Nephron progenitor cell (in vitro differentiated cells): ENCODE results near the gene SETX.

Experiments
- DNase-seq: peaks from one replicate; pipeline ENCODE4 v3.0.0; 2021
- H3K27ac Mint-ChIP-seq: 2 replicates; pipeline ENCODE4 v1.8.0; 2021; ENCODE audit warnings: mild to moderate bottlenecking, moderate library complexity, mixed read lengths
- H3K27me3 Mint-ChIP-seq: 2 replicates; pipeline ENCODE4 v1.8.0; 2021; ENCODE audit warnings: mild to moderate bottlenecking, low read depth, mixed read lengths; ENCODE audit not compliant: poor library complexity
- H3K36me3 Mint-ChIP-seq: 2 replicates; pipeline ENCODE4 v1.8.0; 2021; ENCODE audit warnings: low read depth, mixed read lengths
- H3K4me1 Mint-ChIP-seq: 2 replicates; pipeline ENCODE4 v1.8.0; 2021; ENCODE audit warnings: mixed read lengths
- H3K4me3 Mint-ChIP-seq: 2 replicates; pipeline ENCODE4 v1.8.0; 2021; ENCODE audit warnings: mild to moderate bottlenecking, moderate library complexity, mixed read lengths
- H3K9me3 Mint-ChIP-seq: 2 replicates; pipeline ENCODE4 v1.8.0; 2021; ENCODE audit warnings: mild to moderate bottlenecking, moderate library complexity, mixed read lengths
- TF ChIP-seq, protein P1 (sequence below): fragments of 200-600 bp; sonication (generic); IDR thresholded peaks from 2 replicates; pipeline ENCODE4 v1.5.0; 2021; ENCODE audit warnings: antibody characterized with exemption

Gene SETX

DNA sequence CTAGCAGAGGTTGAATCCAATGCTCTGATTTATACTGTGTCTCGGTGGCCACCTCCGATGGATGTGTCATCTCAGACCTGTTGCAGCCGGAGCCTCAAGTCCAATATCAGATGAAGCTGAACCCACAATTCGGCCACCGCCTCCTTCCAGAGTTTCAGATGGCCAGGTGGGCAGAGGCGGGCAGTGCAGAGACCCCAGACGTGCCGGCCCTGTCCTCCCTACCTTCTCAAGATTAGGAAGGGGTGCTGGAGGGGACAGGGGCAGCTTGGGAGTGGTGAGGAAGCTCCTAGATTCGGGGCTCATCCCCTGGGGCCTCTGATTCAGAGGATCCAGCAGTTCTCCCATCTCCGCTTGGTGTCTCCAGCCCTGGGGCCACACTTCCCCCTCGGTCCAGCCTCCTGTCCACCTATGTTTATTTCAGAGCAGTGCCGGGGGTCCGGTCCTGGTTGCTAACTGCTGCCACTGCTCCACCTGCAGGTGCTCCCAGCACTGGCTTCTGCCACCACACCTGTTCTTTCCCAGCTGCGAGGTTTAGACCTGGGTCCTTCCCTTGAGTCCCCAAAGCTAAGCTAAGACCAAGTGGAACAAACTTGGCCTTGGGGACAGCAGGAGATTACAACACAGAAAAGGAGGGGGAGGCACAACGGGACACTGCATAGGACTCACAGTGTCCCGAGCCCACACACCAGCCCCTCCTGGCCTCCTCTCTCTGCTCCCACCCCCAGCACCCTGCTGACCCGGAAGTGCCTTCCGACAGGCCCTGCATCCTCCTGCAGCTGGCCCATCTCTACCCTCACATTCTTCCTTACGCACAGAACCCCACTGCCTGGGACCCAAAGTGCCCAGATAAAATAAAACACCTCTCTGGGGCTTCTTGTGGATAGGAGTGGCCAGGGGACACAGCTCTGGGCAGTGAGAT, 111.4 kb downstream of the SETX start:
- peak overlapping the region; percentile 89 for H3K4me3 Mint-ChIP-seq
- TF ChIP-seq, protein P1, sequence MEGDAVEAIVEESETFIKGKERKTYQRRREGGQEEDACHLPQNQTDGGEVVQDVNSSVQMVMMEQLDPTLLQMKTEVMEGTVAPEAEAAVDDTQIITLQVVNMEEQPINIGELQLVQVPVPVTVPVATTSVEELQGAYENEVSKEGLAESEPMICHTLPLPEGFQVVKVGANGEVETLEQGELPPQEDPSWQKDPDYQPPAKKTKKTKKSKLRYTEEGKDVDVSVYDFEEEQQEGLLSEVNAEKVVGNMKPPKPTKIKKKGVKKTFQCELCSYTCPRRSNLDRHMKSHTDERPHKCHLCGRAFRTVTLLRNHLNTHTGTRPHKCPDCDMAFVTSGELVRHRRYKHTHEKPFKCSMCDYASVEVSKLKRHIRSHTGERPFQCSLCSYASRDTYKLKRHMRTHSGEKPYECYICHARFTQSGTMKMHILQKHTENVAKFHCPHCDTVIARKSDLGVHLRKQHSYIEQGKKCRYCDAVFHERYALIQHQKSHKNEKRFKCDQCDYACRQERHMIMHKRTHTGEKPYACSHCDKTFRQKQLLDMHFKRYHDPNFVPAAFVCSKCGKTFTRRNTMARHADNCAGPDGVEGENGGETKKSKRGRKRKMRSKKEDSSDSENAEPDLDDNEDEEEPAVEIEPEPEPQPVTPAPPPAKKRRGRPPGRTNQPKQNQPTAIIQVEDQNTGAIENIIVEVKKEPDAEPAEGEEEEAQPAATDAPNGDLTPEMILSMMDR = no peak
- H3K27ac Mint-ChIP-seq = no peak overlapping the region

DNA sequence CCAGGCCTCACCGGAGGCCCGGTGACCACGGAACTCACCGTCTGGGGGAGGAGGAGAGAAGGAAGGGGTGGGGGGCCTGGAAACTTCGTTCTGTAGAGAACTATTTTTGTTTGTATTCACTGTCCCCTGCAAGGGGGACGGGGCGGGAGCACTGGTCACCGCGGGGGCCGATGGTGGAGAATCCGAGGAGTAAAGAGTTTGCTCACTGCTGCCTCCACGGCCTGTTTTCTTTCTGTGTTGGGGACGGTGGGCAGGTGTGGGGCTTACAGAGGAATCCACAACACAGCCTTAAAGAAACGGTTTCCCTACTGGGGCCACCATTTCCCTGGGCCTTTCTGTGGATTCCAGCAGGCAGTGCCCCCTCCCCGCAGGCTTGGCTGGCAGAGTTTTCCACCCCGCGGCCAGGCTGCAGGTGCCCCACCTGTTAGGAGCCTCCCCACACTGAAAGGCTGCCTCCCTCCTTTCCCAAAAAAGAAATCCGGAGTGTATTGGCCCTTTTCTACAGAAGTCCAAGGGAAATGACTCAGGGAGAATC, 112.1 kb downstream of the SETX start:
- TF ChIP-seq, protein P1 = no peak
- H3K4me3 Mint-ChIP-seq = peak overlapping the region; percentile 89
- no peaks in the 10 kb centered on the region for H3K36me3 Mint-ChIP-seq
- peaks cover 71% of the 10 kb centered on the region for H3K4me1 Mint-ChIP-seq
- no peaks in the 10 kb centered on the region for H3K9me3 Mint-ChIP-seq
- peaks cover 29% of the 10 kb centered on the region for H3K27me3 Mint-ChIP-seq
- DNase-seq = peak; percentile 35
- H3K27ac Mint-ChIP-seq = no peak overlapping the region

More for the DNA sequence above, 111.4 kb downstream of the SETX start:
- Mint-ChIP-seq H3K9me3 (no peaks in the 10 kb centered on the region), H3K4me1 (peaks cover 71% of the 10 kb centered on the region), H3K27me3 (peaks cover 29% of the 10 kb centered on the region), H3K36me3 (no peaks in the 10 kb centered on the region)
- no peak for DNase-seq

DNA sequence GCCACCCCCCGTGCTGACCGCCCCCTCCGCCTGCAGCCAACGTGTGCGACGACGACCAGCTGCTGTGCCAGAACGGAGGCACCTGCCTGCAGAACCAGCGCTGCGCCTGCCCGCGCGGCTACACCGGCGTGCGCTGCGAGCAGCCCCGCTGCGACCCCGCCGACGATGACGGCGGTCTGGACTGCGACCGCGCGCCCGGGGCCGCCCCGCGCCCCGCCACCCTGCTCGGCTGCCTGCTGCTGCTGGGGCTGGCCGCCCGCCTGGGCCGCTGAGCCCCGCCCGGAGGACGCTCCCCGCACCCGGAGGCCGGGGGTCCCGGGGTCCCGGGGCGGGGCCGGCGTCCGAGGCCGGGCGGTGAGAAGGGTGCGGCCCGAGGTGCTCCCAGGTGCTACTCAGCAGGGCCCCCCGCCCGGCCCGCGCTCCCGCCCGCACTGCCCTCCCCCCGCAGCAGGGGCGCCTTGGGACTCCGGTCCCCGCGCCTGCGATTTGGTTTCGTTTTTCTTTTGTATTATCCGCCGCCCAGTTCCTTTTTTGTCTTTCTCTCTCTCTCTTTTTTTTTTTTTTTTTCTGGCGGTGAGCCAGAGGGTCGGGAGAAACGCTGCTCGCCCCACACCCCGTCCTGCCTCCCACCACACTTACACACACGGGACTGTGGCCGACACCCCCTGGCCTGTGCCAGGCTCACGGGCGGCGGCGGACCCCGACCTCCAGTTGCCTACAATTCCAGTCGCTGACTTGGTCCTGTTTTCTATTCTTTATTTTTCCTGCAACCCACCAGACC, 112.8 kb downstream of the SETX start:
- no peak overlapping the region for H3K27ac Mint-ChIP-seq
- TF ChIP-seq, protein P1 = no peak
- peaks cover 70% of the 10 kb centered on the region for H3K4me1 Mint-ChIP-seq
- H3K4me3 Mint-ChIP-seq = peak overlapping the region; percentile 89
- H3K27me3 Mint-ChIP-seq = peaks cover 35% of the 10 kb centered on the region
- peak; percentile 54 for DNase-seq
- H3K9me3 Mint-ChIP-seq = no peaks in the 10 kb centered on the region
- H3K36me3 Mint-ChIP-seq = no peaks in the 10 kb centered on the region

DNA sequence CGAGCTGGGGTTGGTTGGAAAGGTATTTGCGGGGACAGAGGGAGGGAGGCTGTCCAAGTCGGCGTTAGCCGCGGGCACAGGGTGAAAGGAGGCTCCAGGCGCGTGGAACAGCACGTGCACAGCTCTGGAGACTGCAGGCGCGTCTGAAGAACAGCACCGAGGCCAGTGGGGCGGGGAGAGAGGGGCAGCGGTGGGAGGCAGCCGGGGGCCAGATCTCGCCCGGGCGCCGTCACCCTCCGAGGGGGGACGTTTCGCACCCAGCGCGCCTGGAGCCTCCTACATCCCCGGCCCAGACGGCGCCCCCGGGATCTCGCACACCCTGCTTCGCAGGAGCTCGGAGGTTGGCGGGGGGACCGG, 113.3 kb downstream of the SETX start:
- DNase-seq = no peak
- Mint-ChIP-seq H3K27ac (peak overlapping the region; percentile 73), H3K4me3 (peak overlapping the region; percentile 91), H3K4me1 (peaks cover 65% of the 10 kb centered on the region), H3K9me3 (no peaks in the 10 kb centered on the region), H3K27me3 (peaks cover 37% of the 10 kb centered on the region), H3K36me3 (no peaks in the 10 kb centered on the region)
- TF ChIP-seq, protein P1 = no peak

DNA sequence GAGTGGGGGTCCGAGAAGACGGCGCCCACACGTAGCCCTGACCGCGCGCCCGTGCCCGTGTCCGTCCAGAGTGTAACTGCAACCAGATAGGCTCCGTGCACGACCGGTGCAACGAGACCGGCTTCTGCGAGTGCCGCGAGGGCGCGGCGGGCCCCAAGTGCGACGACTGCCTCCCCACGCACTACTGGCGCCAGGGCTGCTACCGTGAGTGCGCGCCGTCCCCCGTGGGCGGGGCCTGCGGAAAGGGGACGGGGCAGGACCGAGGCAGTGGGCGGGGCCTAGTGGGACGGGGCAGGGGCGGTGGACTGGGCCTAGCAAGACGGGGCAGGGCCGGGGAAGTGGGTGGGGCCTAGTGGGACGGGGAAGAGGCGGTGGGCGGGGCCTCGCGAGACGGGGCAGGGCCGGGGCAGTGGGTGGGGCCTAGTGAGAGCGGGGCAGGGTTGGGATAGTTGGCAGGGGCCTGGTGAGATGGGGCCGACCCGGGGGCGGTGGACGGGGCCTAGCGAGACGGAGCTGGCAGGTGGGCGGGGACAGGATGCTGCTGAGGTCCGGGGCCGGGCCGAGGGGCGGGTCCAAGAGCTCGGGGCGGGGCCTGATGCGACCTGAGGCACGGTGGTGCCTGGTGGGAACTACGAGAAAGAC, 113.8 kb downstream of the SETX start:
- DNase-seq = peak; percentile 99
- Mint-ChIP-seq H3K4me3 (peak overlapping the region; percentile 91), H3K9me3 (no peaks in the 10 kb centered on the region), H3K27me3 (peaks cover 39% of the 10 kb centered on the region), H3K36me3 (no peaks in the 10 kb centered on the region), H3K27ac (peak overlapping the region; percentile 73), H3K4me1 (peaks cover 60% of the 10 kb centered on the region)
- TF ChIP-seq, protein P1 = no peak
